Stimulated activated naive B cell treated with anti-CD40 and anti-IgM and Interleukin-4, amounts not matched to agents 10 μg/mL and 1 μg/mL and 100 μg/mL, for 72 hours (primary cell): ENCODE data around the gene DENR.
"Not testable (repeated sequence)": the region's sequence is repeated elsewhere in the genome, so short reads cannot be mapped to it uniquely, and the experiment has no call there.

Source experiments
- ATAC-seq, 2 donors: fragments of 150-1000 bp; cut with Tn5 transposase; replicated peaks; 2 replicates each; pipeline ENCODE4 v1.10.0; 2021; ENCODE audit warnings: moderate library complexity in 1 of 2
- DNase-seq: peaks from one replicate; pipeline ENCODE4 v3.0.0; 2021
- H3K27ac Mint-ChIP-seq: one replicate; pipeline ENCODE4 v1.8.0; 2022; ENCODE audit warnings: mild to moderate bottlenecking, mixed read lengths
- H3K27me3 Mint-ChIP-seq, 2 donors: one replicate each; pipeline ENCODE4 v1.8.0; 2022; ENCODE audit warnings: mixed read lengths in 2 of 2
- H3K36me3 Mint-ChIP-seq, 2 donors: one replicate each; pipeline ENCODE4 v1.8.0; 2022; ENCODE audit warnings: mixed read lengths in 2 of 2, mild to moderate bottlenecking in 1 of 2
- H3K4me1 Mint-ChIP-seq, 2 donors: one replicate each; pipeline ENCODE4 v1.8.0; 2022; ENCODE audit warnings: mixed read lengths in 2 of 2, mild to moderate bottlenecking in 1 of 2
- H3K4me3 Mint-ChIP-seq, 2 donors: one replicate each; pipeline ENCODE4 v1.8.0; 2022; ENCODE audit warnings: mild to moderate bottlenecking in 2 of 2, mixed read lengths in 2 of 2, moderate library complexity in 1 of 2
- H3K9me3 Mint-ChIP-seq, 2 donors: one replicate each; pipeline ENCODE4 v1.8.0; 2022; ENCODE audit warnings: mixed read lengths in 2 of 2, mild to moderate bottlenecking in 1 of 2

DENR gene

DNA sequence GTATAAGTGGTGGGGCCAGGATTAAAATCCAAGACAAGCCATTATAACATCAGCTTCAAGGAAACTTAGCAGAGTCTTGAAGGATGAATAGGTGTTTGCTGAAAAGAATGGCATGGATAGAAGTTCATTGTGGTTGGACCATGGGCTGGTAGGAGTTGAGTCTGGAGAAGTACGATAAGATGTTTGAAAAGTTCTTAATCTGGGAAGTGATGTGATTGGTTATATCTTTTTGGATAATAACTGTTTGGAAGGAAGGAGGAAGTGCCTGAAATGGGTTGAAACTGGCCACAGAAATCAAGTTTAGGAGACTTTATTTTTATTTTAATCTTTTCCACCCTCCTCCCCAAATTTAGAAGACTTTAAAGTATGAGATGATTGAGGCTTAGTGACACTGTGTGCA is 4.9 kb downstream of the DENR start:
- no peak overlapping the region for H3K4me3 Mint-ChIP-seq
- no peaks in the 10 kb centered on the region for H3K27me3 Mint-ChIP-seq
- no peak for DNase-seq
- no peaks in the 10 kb centered on the region for H3K9me3 Mint-ChIP-seq
- no peak overlapping the region for H3K27ac Mint-ChIP-seq
- H3K36me3 Mint-ChIP-seq = peaks cover 41 to 48% of the 10 kb centered on the region in 2 donors
- ATAC-seq = no peak
- peaks cover 27 to 49% of the 10 kb centered on the region in 2 donors for H3K4me1 Mint-ChIP-seq

DNA sequence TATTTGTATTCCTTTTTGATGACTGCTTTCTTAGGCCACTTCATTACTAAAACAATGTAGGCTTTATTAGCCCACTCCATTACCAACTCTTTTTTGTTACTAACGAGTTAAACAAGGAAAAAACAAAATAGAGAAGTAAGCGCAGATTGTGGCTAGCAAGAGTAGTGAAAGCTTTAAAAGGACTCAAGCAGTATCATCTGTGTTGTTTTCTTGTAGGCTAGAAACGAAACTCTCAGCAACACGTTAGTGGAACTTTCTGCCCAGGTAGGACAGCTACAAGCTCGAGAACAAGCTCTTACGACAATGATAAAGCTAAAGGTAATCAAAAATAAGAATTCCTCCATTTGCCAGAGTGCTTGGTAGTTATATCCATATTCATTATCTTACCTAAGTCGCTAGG is 32.9 kb downstream of the DENR start:
- H3K4me3 Mint-ChIP-seq = no peak overlapping the region
- H3K4me1 Mint-ChIP-seq = no peaks in the 10 kb centered on the region
- no peaks in the 10 kb centered on the region for H3K27me3 Mint-ChIP-seq
- no peaks in the 10 kb centered on the region for H3K9me3 Mint-ChIP-seq
- peaks cover 0 to 4% of the 10 kb centered on the region in 2 donors for H3K36me3 Mint-ChIP-seq
- DNase-seq = no peak
- H3K27ac Mint-ChIP-seq = no peak overlapping the region
- ATAC-seq = no peak

- H3K4me3 Mint-ChIP-seq = no peak overlapping the region
- no peaks in the 10 kb centered on the region for H3K9me3 Mint-ChIP-seq
- H3K27me3 Mint-ChIP-seq = no peaks in the 10 kb centered on the region
- peaks cover 0 to 3% of the 10 kb centered on the region in 2 donors for H3K36me3 Mint-ChIP-seq
- no peak for ATAC-seq
- peaks cover 0 to 2% of the 10 kb centered on the region in 2 donors for H3K4me1 Mint-ChIP-seq
- no peak for DNase-seq
- no peak overlapping the region for H3K27ac Mint-ChIP-seq
Observed at GRCh38 chr12:122788387-122788786, 35.8 kb downstream of the DENR start.

GRCh38 chr12:122789637-122790036 is 37.0 kb downstream of the DENR start:
- no peak overlapping the region for H3K27ac Mint-ChIP-seq
- DNase-seq = no peak
- no peaks in the 10 kb centered on the region for H3K9me3 Mint-ChIP-seq
- H3K36me3 Mint-ChIP-seq = peaks cover 0 to 3% of the 10 kb centered on the region in 2 donors
- H3K4me3 Mint-ChIP-seq = no peak overlapping the region
- no peaks in the 10 kb centered on the region for H3K27me3 Mint-ChIP-seq
- H3K4me1 Mint-ChIP-seq = peaks cover 0 to 6% of the 10 kb centered on the region in 2 donors
- no peak for ATAC-seq

GRCh38 chr12:122790393-122791075 is 37.9 kb downstream of the DENR start:
- Mint-ChIP-seq H3K4me1 (peaks cover 0 to 6% of the 10 kb centered on the region in 2 donors), H3K27ac (no peak overlapping the region), H3K4me3 (no peak overlapping the region), H3K36me3 (peaks cover 0 to 3% of the 10 kb centered on the region in 2 donors), H3K27me3 (no peaks in the 10 kb centered on the region), H3K9me3 (no peaks in the 10 kb centered on the region)
- ATAC-seq (no peak), DNase-seq (no peak)

DNA sequence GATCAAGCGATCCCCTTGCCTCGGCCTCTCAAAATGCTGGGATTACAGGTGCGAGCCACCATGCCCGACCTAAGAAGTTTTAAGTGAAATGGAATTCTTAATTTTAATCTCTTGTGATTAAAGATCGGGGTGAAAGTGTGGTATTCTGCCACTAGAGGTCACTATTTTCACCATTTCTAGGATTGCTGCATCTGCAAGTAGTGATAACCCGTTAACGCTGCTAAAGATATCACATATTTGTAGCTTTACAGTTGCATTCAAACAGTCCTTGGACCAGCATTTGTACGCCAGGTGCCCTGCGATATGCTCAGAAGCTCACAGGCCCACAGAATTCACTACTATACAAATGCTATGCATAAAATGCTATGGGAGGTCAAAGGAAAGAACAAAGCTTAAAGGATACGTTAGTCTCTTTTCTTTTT is 41.1 kb downstream of the DENR start:
- no peak overlapping the region for H3K27ac Mint-ChIP-seq
- DNase-seq (no peak), ATAC-seq (peak; percentile 70 to 81)
- peaks cover 1 to 3% of the 10 kb centered on the region in 2 donors for H3K36me3 Mint-ChIP-seq
- H3K4me3 Mint-ChIP-seq = no peak overlapping the region
- H3K4me1 Mint-ChIP-seq = peaks cover 0 to 6% of the 10 kb centered on the region in 2 donors
- no peaks in the 10 kb centered on the region for H3K27me3 Mint-ChIP-seq
- H3K9me3 Mint-ChIP-seq = no peaks in the 10 kb centered on the region

GRCh38 chr12:122795807-122796206 is 43.2 kb downstream of the DENR start:
- ATAC-seq (no peak), DNase-seq (no peak)
- H3K4me3 Mint-ChIP-seq = no peak overlapping the region
- H3K27ac Mint-ChIP-seq = no peak overlapping the region
- peaks cover under 1 to 1% of the 10 kb centered on the region in 2 donors for H3K36me3 Mint-ChIP-seq
- peaks cover 2 to 11% of the 10 kb centered on the region in 2 donors for H3K4me1 Mint-ChIP-seq
- no peaks in the 10 kb centered on the region for H3K27me3 Mint-ChIP-seq
- H3K9me3 Mint-ChIP-seq = no peaks in the 10 kb centered on the region

- H3K4me3 Mint-ChIP-seq = no peak overlapping the region
- no peak for DNase-seq
- peaks cover 0 to 1% of the 10 kb centered on the region in 2 donors for H3K36me3 Mint-ChIP-seq
- peaks cover 2 to 4% of the 10 kb centered on the region in 2 donors for H3K4me1 Mint-ChIP-seq
- ATAC-seq = peak in 1 of 2 donors; percentile 62
- no peaks in the 10 kb centered on the region for H3K9me3 Mint-ChIP-seq
- no peak overlapping the region for H3K27ac Mint-ChIP-seq
- H3K27me3 Mint-ChIP-seq = no peaks in the 10 kb centered on the region
Observed at GRCh38 chr12:122799641-122800243, 47.1 kb downstream of the DENR start.

DNA sequence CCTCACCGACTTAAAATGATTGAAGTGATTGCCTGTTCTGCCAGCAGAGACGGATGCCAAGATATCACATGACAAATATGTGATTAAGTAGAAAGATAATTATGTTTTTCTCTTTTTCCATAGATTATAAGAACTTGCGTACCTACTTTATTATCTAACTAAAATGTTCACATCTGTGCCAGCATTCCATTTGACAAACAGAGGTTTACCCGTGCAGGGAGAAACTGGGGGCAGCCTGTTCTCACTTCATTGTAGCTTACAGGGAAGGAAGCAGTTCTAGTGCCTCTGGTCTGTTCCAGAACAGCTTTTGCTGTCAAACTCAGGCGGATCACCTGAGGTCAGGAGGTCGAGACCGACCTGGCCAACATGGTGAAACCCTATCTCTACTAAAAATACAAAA is 51.3 kb downstream of the DENR start:
- H3K4me3 Mint-ChIP-seq = no peak overlapping the region
- ATAC-seq (no peak), DNase-seq (no peak)
- H3K27ac Mint-ChIP-seq = no peak overlapping the region
- H3K9me3 Mint-ChIP-seq = no peaks in the 10 kb centered on the region
- no peaks in the 10 kb centered on the region for H3K27me3 Mint-ChIP-seq
- no peaks in the 10 kb centered on the region for H3K36me3 Mint-ChIP-seq
- H3K4me1 Mint-ChIP-seq = peaks cover 6 to 10% of the 10 kb centered on the region in 2 donors

- H3K36me3 Mint-ChIP-seq, H3K27me3 Mint-ChIP-seq: not testable (repeated sequence)
Observed at GRCh38 chr12:122804957-122805356, 52.3 kb downstream of the DENR start.

DNA sequence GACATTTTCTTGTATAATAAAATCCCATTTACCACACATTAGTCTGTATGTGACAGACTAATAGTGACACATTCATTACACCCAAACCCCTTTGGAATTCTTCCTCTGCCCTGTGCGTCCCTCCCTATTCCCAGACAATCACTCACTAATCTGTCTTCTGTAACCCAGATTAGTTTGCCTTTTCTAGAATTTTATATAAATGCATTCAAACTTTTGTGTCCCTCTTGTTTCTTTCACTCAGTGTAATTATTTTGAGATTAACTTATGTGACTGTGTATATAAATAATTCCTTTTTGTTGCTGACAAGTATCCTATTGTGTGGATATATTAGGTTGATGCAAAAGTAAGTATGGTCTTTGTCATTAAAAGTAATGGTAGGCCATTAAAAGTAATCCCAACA is 55.0 kb downstream of the DENR start:
- Mint-ChIP-seq H3K36me3 (no peaks in the 10 kb centered on the region), H3K4me3 (no peak overlapping the region), H3K4me1 (peaks cover 7 to 18% of the 10 kb centered on the region in 2 donors), H3K9me3 (no peaks in the 10 kb centered on the region), H3K27me3 (no peaks in the 10 kb centered on the region), H3K27ac (no peak overlapping the region)
- ATAC-seq (no peak), DNase-seq (no peak)

More at GRCh38 chr12:122804957-122805356, 52.3 kb downstream of the DENR start:
- H3K4me1 Mint-ChIP-seq = peaks cover 6 to 11% of the 10 kb centered on the region in 2 donors
- H3K27ac Mint-ChIP-seq, H3K4me3 Mint-ChIP-seq, H3K9me3 Mint-ChIP-seq, ATAC-seq, DNase-seq: not testable (repeated sequence)

GRCh38 chr12:122811777-122812176 is 59.2 kb downstream of the DENR start:
- DNase-seq = no peak
- no peak for ATAC-seq

GRCh38 chr12:122813310-122813713 is 60.7 kb downstream of the DENR start:
- DNase-seq (peak; percentile 81), ATAC-seq (peak; percentile 93 to 95)
- Mint-ChIP-seq H3K4me1 (peaks cover 27 to 53% of the 10 kb centered on the region in 2 donors), H3K36me3 (peaks cover 0 to 4% of the 10 kb centered on the region in 2 donors), H3K4me3 (peak overlapping the region; percentile 78 to 85), H3K27me3 (no peaks in the 10 kb centered on the region), H3K27ac (peak overlapping the region; percentile 97), H3K9me3 (no peaks in the 10 kb centered on the region)

More at GRCh38 chr12:122811777-122812176, 59.2 kb downstream of the DENR start:
- H3K27ac Mint-ChIP-seq = peak overlapping the region; percentile 37
- H3K36me3 Mint-ChIP-seq = no peaks in the 10 kb centered on the region
- H3K4me3 Mint-ChIP-seq = peak overlapping the region in 1 of 2 donors; percentile 17
- H3K27me3 Mint-ChIP-seq = no peaks in the 10 kb centered on the region
- no peaks in the 10 kb centered on the region for H3K9me3 Mint-ChIP-seq
- H3K4me1 Mint-ChIP-seq = peaks cover 24 to 53% of the 10 kb centered on the region in 2 donors

DNA sequence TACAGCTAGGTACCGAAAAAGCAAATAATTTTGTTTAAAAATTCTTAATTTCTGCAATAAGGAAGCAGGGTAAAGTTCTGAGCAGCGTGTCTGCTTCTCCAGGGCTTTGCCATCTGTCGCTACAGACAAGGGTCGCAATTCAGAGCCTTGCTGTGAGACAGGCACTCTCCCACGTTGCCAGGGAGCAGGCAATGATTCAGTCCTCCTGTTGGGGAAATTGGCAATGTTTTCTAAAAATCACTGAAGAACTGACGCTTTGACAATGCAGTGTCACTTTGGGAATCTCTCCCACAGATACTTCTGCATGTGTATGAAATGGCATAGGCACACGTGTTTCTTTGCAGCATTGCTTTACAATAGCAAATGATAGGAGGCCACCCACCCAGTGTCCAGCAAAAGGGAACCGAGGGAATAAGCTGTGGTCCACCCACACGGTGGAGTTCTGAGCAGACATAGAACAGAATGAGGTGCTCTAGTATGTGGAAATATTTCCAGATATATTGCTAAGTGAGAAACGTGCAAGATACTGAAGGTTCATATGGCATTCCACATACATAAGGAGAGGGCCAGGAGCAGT is 66.7 kb downstream of the DENR start:
- Mint-ChIP-seq H3K27ac (no peak overlapping the region), H3K27me3 (no peaks in the 10 kb centered on the region), H3K36me3 (peaks cover 0 to 7% of the 10 kb centered on the region in 2 donors), H3K4me3 (no peak overlapping the region), H3K4me1 (peaks cover 31 to 58% of the 10 kb centered on the region in 2 donors), H3K9me3 (no peaks in the 10 kb centered on the region)
- DNase-seq = no peak
- no peak for ATAC-seq

DNA sequence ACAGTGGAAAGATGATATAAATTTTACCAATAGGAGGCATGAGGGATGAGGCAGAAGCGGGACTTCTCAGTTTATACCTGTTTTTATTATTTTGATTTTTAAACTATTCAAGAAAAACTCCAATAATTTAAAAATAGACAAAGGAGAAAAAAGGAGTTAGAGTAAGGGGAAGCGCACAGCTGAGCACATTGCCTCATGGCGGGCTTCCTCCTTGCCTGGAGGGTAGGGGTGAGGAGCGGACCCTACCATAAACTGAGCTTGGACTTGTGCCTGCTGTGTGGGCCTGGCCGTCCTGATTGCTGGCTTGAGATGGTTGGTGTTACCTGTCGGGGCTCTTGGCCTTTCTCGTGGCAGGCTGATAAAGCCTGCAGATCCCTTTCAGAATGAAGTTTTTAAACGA is 67.5 kb downstream of the DENR start:
- peaks cover 27 to 49% of the 10 kb centered on the region in 2 donors for H3K4me1 Mint-ChIP-seq
- peak overlapping the region in 1 of 2 donors; percentile 68 for H3K4me3 Mint-ChIP-seq

More for the DNA sequence above, 67.5 kb downstream of the DENR start:
- DNase-seq (no peak), ATAC-seq (no peak)
- peaks cover 0 to 7% of the 10 kb centered on the region in 2 donors for H3K36me3 Mint-ChIP-seq
- H3K27ac Mint-ChIP-seq = peak overlapping the region; percentile 84
- no peaks in the 10 kb centered on the region for H3K9me3 Mint-ChIP-seq
- H3K27me3 Mint-ChIP-seq = no peaks in the 10 kb centered on the region
